Endothelial cell of umbilical vein (primary cell): Measurements from ENCODE around the gene LIMCH1. TPM values are rescaled to one million over a fixed set of nuclear protein-coding genes. Genes with fewer than 3 reads are reported as not detected.

Experiments used
- BruUV-seq: library from RNA; stranded (reverse); fragments of 400-500 nt; replicated peaks from 2 replicates; lab custom pipeline; 2021; lab: Mats Ljungman, UMichigan
- CTCF ChIA-PET: fragments of 300-600, 350-600 bp; sonication (Branson Sonifier 250); formaldehyde crosslinking; loops from one replicate; lab custom pipeline; 2021; ENCODE audit warnings: antibody characterized with exemption, inconsistent platforms; lab: Charles Lee
- POLR2A ChIA-PET: fragments of 300-600, 350-600 bp; sonication (Branson Sonifier 250); formaldehyde crosslinking; loops from one replicate; lab custom pipeline; 2021; ENCODE audit warnings: antibody characterized with exemption, inconsistent platforms; lab: Charles Lee
- DNase-seq: peaks from one replicate; pipeline ENCODE4 v3.0.0-alpha.2; 2011; ENCODE audit warnings: low read depth, low spot score
- FAIRE-seq: peaks from 2 replicates; lab custom pipeline; 2011; peaks lifted over from hg19 to GRCh38; lab: Jason Lieb, UNC
- H2AFZ ChIP-seq: 2 replicates; pipeline ENCODE4 v1.6.0; 2012; ENCODE audit warnings: low read depth, low read length, control low read depth, inconsistent platforms
- H3K27ac ChIP-seq: 2 replicates; pipeline ENCODE4 v1.5.1; 2011; ENCODE audit warnings: low read depth, mild to moderate bottlenecking, control low read depth, low read length, moderate library complexity; ENCODE audit not compliant: insufficient read depth
- H3K27me3 ChIP-seq, 2 experiments: 2 replicates each; pipeline versions ENCODE4 v1.6.0 to v1.6.1; 2011; ENCODE audit warnings: low read length in 2 of 2, mixed read lengths in 1 of 2; ENCODE audit not compliant: control insufficient read depth in 2 of 2, insufficient read depth in 2 of 2
- H3K36me3 ChIP-seq, 2 experiments: 2 replicates in 1 of 2; 3 replicates in 1 of 2; pipeline ENCODE4 v1.5.1; 2011; ENCODE audit warnings: low read length in 2 of 2, mild to moderate bottlenecking in 1 of 2, moderate library complexity in 1 of 2; ENCODE audit not compliant: control insufficient read depth in 2 of 2, insufficient read depth in 2 of 2; ENCODE audit errors: extremely low read depth in 1 of 2
- H3K4me1 ChIP-seq: 3 replicates; pipeline ENCODE4 v1.5.1; 2011; ENCODE audit warnings: mild to moderate bottlenecking, low read length; ENCODE audit not compliant: control insufficient read depth, insufficient read depth; ENCODE audit errors: extremely low read depth
- H3K4me2 ChIP-seq: 2 replicates; pipeline ENCODE4 v1.6.1; 2011; ENCODE audit warnings: low read length, control low read depth, mixed read lengths; ENCODE audit not compliant: insufficient read depth
- H3K4me3 ChIP-seq, 3 experiments: fragments of 200-600 bp in 1 of 3; sonication (generic), shearing (Covaris generic) in 1 of 3; replicated peaks in 1 of 3; 2 replicates each; pipeline ENCODE4 v1.5.1; 2011 to 2016; ENCODE audit warnings: control low read depth in 3 of 3, low read length in 3 of 3, mild to moderate bottlenecking in 2 of 3, inconsistent platforms in 1 of 3, low read depth in 1 of 3, moderate library complexity in 1 of 3; ENCODE audit not compliant: insufficient read depth in 1 of 3
- H3K79me2 ChIP-seq: 2 replicates; pipeline ENCODE4 v1.6.0; 2012; ENCODE audit warnings: low read length, inconsistent platforms; ENCODE audit not compliant: control insufficient read depth, insufficient read depth
- H3K9ac ChIP-seq: replicated peaks from 2 replicates; pipeline ENCODE3; 2011; ENCODE audit warnings: low read length, control low read depth; ENCODE audit not compliant: insufficient read depth; ENCODE audit errors: extremely low read depth
- H3K9me1 ChIP-seq: replicated peaks from 3 replicates; pipeline ENCODE4 v1.6.0; 2011; ENCODE audit warnings: mild to moderate bottlenecking, low read length; ENCODE audit not compliant: control insufficient read depth, insufficient read depth; ENCODE audit errors: extremely low read depth
- H3K9me3 ChIP-seq: replicated peaks from 2 replicates; pipeline ENCODE4 v1.5.1; 2012; ENCODE audit warnings: low read length, inconsistent platforms; ENCODE audit not compliant: control insufficient read depth, insufficient read depth
- H4K20me1 ChIP-seq: replicated peaks from 2 replicates; pipeline ENCODE3; 2011; ENCODE audit warnings: mild to moderate bottlenecking, low read length; ENCODE audit not compliant: control insufficient read depth, insufficient read depth; ENCODE audit errors: extremely low read depth
- CTCF ChIP-seq, 2 donors: IDR thresholded peaks; 1 replicate in 1 of 2; 2 replicates in 1 of 2; pipeline ENCODE4 v1.5.1; 2011; ENCODE audit warnings: low read length in 2 of 2, mild to moderate bottlenecking in 2 of 2, moderate library complexity in 2 of 2, control low read depth in 1 of 2, inconsistent platforms in 1 of 2, low read depth in 1 of 2; ENCODE audit not compliant: insufficient read depth in 1 of 2; ENCODE audit errors: extremely low read depth in 1 of 2
- EZH2 ChIP-seq: IDR thresholded peaks from 2 replicates; pipeline ENCODE4 v1.6.1; 2012; ENCODE audit warnings: borderline replicate concordance, low read depth, mild to moderate bottlenecking, moderate library complexity, low read length, inconsistent platforms; ENCODE audit not compliant: severe bottlenecking
- FOS ChIP-seq: IDR thresholded peaks from 2 replicates; pipeline ENCODE4 v1.6.1; 2011; ENCODE audit warnings: mild to moderate bottlenecking, low read length, moderate library complexity, borderline replicate concordance; ENCODE audit not compliant: insufficient read depth
- GATA2 ChIP-seq: IDR thresholded peaks from 2 replicates; pipeline ENCODE4 v1.7.0; 2011; ENCODE audit warnings: low read depth, mild to moderate bottlenecking, moderate library complexity, mixed read lengths, low read length; ENCODE audit not compliant: insufficient read length, insufficient read depth
- JUN ChIP-seq: IDR thresholded peaks from 2 replicates; pipeline ENCODE4 v1.6.1; 2011; ENCODE audit warnings: borderline replicate concordance, low read depth; ENCODE audit not compliant: insufficient read length, insufficient read depth
- MAX ChIP-seq: IDR thresholded peaks from 2 replicates; pipeline ENCODE4 v1.6.1; 2011; ENCODE audit not compliant: insufficient read depth, insufficient read length
- MYC ChIP-seq: IDR thresholded peaks from one replicate; pipeline ENCODE4 v1.6.1; 2011; ENCODE audit warnings: mild to moderate bottlenecking, low read depth, low read length
- POLR2A ChIP-seq: IDR thresholded peaks from 2 replicates; pipeline ENCODE4 v1.6.1; 2012; ENCODE audit warnings: low read depth, mild to moderate bottlenecking, control low read depth, low read length
- POLR2AphosphoS5 ChIP-seq: IDR thresholded peaks from 2 replicates; pipeline ENCODE4 v1.6.1; 2012; ENCODE audit warnings: low read depth, mild to moderate bottlenecking, control low read depth, low read length, moderate library complexity; ENCODE audit not compliant: insufficient read depth
- dilution Hi-C: fragments of 300-500 bp; cut with MboI; formaldehyde crosslinking; loops from one replicate; pipeline ENCODE4 v1.15.0; 2019; ENCODE audit warnings: low sequenced_read_pairs; ENCODE audit not compliant: extremely low pct_ligation_motif_present
- intact Hi-C: fragments of 100-400 bp; cut with micrococcal nuclease; formaldehyde crosslinking; loops from one replicate; pipeline ENCODE4 v1.10.0; 2022
- polyA plus RNA-seq, 4 experiments: library from polyadenylated mRNA; depleted of rRNA in 3 of 4; stranded (reverse) in 3 of 4; unstranded in 1 of 4; fragments of >200 nt; gene quantifications; 2 replicates each; pipeline versions ENCODE4 v1.2.1 to v1.2.3, GENCODE V29; 2011 to 2012; ENCODE audit warnings: missing spikeins in 1 of 4
- total RNA-seq: library from RNA; stranded (reverse); gene quantifications from 2 replicates; pipeline ENCODE4 v1.2.3, GENCODE V29; 2021

Gene LIMCH1
- total and polyA plus RNA-seq, 2 donors (not counting 3 experiments of a cell fraction or from before 2014, with no cell fraction given) = 14.3 to 32.8 TPM

- BruUV-seq = no TSS peak
- dilution Hi-C loops = no loop called here
- H3K27ac ChIP-seq = no peak overlapping the region
- TF ChIP-seq POLR2A (no peak), EZH2 (no peak), MYC (no peak), POLR2AphosphoS5 (no peak), CTCF (IDR thresholded peaks at IDR 0.05; ENCODE audit: extremely low read depth in 1 of 2, insufficient read depth in 1 of 2, low read depth in 1 of 2, low read length in 2 of 2) (no peak), GATA2 (no peak), MAX (no peak), JUN (no peak), FOS (no peak)
- no peaks in the 10 kb centered on the region for H4K20me1 ChIP-seq
- no peak overlapping the region for H3K9ac ChIP-seq
- no peak overlapping the region for H3K4me2 ChIP-seq
- no peak for FAIRE-seq
- H3K79me2 ChIP-seq = no peaks in the 10 kb centered on the region
- peaks cover 0 to 5% of the 10 kb centered on the region in 2 experiments for H3K27me3 ChIP-seq
- H3K36me3 ChIP-seq = no peaks in the 10 kb centered on the region
- no peak overlapping the region for H3K4me3 ChIP-seq
- H3K4me1 ChIP-seq = no peaks in the 10 kb centered on the region
- CTCF ChIA-PET = no interaction called here
- intact Hi-C loops = no loop called here
- no peaks in the 10 kb centered on the region for H3K9me1 ChIP-seq
- POLR2A ChIA-PET = no interaction called here
- no peaks in the 10 kb centered on the region for H3K9me3 ChIP-seq
- no peak overlapping the region for H2AFZ ChIP-seq
- no peak for DNase-seq
Observed at GRCh38 chr4:41714364-41715000, 176.5 kb downstream of the LIMCH1 start.
